Measurements from ENCODE around the gene SLC4A8.

- no peak for TF ChIP-seq CTCF (IDR thresholded peaks at IDR 0.05)
- TF ChIP-seq POLR2AphosphoS5 (IDR thresholded peaks at IDR 0.05): no peak
- no peak for TF ChIP-seq EP300 (IDR thresholded peaks at IDR 0.05)
- no peak for TF ChIP-seq POLR2A (IDR thresholded peaks at IDR 0.05)
These were observed 41.2 kb upstream of the SLC4A8 start for GRCh38 chr12:51383269-51383905.
